H9 (cell line): ENCODE data around the gene DPF3. TPM values are rescaled to one million over a fixed set of nuclear protein-coding genes. Genes with fewer than 3 reads are reported as not detected.

Experiments
- DNase-seq: peaks from one replicate; pipeline ENCODE4 v3.0.0-alpha.2; 2017
- H2AFZ ChIP-seq: one replicate; pipeline ENCODE4 v1.6.1; 2013; ENCODE audit warnings: mild to moderate bottlenecking, low read length, control low read depth, moderate library complexity
- H2AK5ac ChIP-seq: 2 replicates; pipeline ENCODE4 v1.6.1; 2013; ENCODE audit warnings: low read length, control low read depth, mixed read lengths; ENCODE audit not compliant: insufficient read length
- H2BK120ac ChIP-seq: one replicate; pipeline ENCODE4 v1.6.1; 2013; ENCODE audit warnings: low read depth, mild to moderate bottlenecking, low read length, control low read depth, inconsistent platforms; ENCODE audit not compliant: poor library complexity, severe bottlenecking
- H2BK12ac ChIP-seq: 2 replicates; pipeline ENCODE4 v1.6.1; 2013; ENCODE audit warnings: low read length, control low read depth, mixed read lengths, low read depth; ENCODE audit not compliant: insufficient read length
- H2BK15ac ChIP-seq: 2 replicates; pipeline ENCODE4 v1.6.1; 2013; ENCODE audit warnings: low read depth, low read length, control low read depth
- H2BK20ac ChIP-seq: one replicate; pipeline ENCODE4 v1.6.1; 2013; ENCODE audit warnings: low read depth, mild to moderate bottlenecking, low read length, control low read depth, inconsistent platforms; ENCODE audit not compliant: poor library complexity, severe bottlenecking
- H2BK5ac ChIP-seq: 2 replicates; pipeline ENCODE4 v1.6.1; 2013; ENCODE audit warnings: low read length, control low read depth, mixed read lengths; ENCODE audit not compliant: insufficient read length
- H3K14ac ChIP-seq: 2 replicates; pipeline ENCODE4 v1.6.1; 2013; ENCODE audit warnings: low read length, control low read depth; ENCODE audit not compliant: insufficient read depth
- H3K18ac ChIP-seq: 2 replicates; pipeline ENCODE4 v1.6.1; 2013; ENCODE audit warnings: low read depth, mild to moderate bottlenecking, mixed read lengths, low read length, control low read depth; ENCODE audit not compliant: insufficient read length
- H3K23ac ChIP-seq: 2 replicates; pipeline ENCODE4 v1.6.1; 2013; ENCODE audit warnings: low read length, control low read depth, mixed read lengths, low read depth; ENCODE audit not compliant: insufficient read length
- H3K23me2 ChIP-seq: 2 replicates; pipeline ENCODE4 v1.6.1; 2013; ENCODE audit warnings: low read depth, mild to moderate bottlenecking, mixed read lengths, low read length, control low read depth; ENCODE audit not compliant: insufficient read length, poor library complexity, severe bottlenecking
- H3K27ac ChIP-seq: 2 replicates; pipeline ENCODE4 v1.5.1; 2013; ENCODE audit warnings: low read length, control low read depth, mixed read lengths, low read depth; ENCODE audit not compliant: insufficient read length
- H3K27me3 ChIP-seq: 2 replicates; pipeline ENCODE4 v1.6.1; 2013; ENCODE audit warnings: low read length, control low read depth, inconsistent platforms; ENCODE audit not compliant: insufficient read depth
- H3K4ac ChIP-seq: 2 replicates; pipeline ENCODE4 v1.6.1; 2013; ENCODE audit warnings: low read depth, mild to moderate bottlenecking, control low read depth, inconsistent platforms, low read length, moderate library complexity
- H3K4me1 ChIP-seq: 2 replicates; pipeline ENCODE4 v1.6.1; 2013; ENCODE audit warnings: low read length, control low read depth, inconsistent platforms; ENCODE audit not compliant: insufficient read depth
- H3K4me2 ChIP-seq: 2 replicates; pipeline ENCODE4 v1.6.1; 2013; ENCODE audit warnings: low read length, control low read depth, mixed read lengths; ENCODE audit not compliant: insufficient read length, insufficient read depth
- H3K56ac ChIP-seq: 2 replicates; pipeline ENCODE4 v1.6.1; 2013; ENCODE audit warnings: low read depth, mild to moderate bottlenecking, mixed read lengths, low read length, control low read depth; ENCODE audit not compliant: insufficient read length
- H3K79me1 ChIP-seq: 2 replicates; pipeline ENCODE4 v1.6.1; 2013; ENCODE audit warnings: low read depth, mild to moderate bottlenecking, moderate library complexity, low read length, control low read depth, inconsistent platforms; ENCODE audit not compliant: insufficient read depth, poor library complexity, severe bottlenecking
- H3K79me2 ChIP-seq: 2 replicates; pipeline ENCODE4 v1.6.1; 2013; ENCODE audit warnings: low read length, control low read depth, inconsistent platforms; ENCODE audit not compliant: insufficient read depth
- H3K9ac ChIP-seq: 2 replicates; pipeline ENCODE4 v1.6.1; 2013; ENCODE audit warnings: low read length, control low read depth, mixed read lengths; ENCODE audit not compliant: insufficient read length; ENCODE audit errors: extremely low read depth
- H3K9me3 ChIP-seq: one replicate; pipeline ENCODE4 v1.6.1; 2013; ENCODE audit warnings: low read depth, low read length, inconsistent platforms; ENCODE audit not compliant: control insufficient read depth
- H3T11ph ChIP-seq: one replicate; pipeline ENCODE4 v1.6.1; 2013; ENCODE audit warnings: mild to moderate bottlenecking, low read length, control low read depth, inconsistent platforms
- H4K20me1 ChIP-seq: one replicate; pipeline ENCODE4 v1.6.1; 2013; ENCODE audit not compliant: control insufficient read depth, insufficient read length, insufficient read depth
- H4K5ac ChIP-seq: 2 replicates; pipeline ENCODE4 v1.6.1; 2013; ENCODE audit warnings: low read depth, mild to moderate bottlenecking, mixed read lengths, low read length, control low read depth; ENCODE audit not compliant: insufficient read length
- H4K8ac ChIP-seq: replicated peaks from 2 replicates; pipeline ENCODE4 v1.6.1; 2013; ENCODE audit warnings: low read length, control low read depth, mixed read lengths, low read depth; ENCODE audit not compliant: insufficient read length
- H4K91ac ChIP-seq: 2 replicates; pipeline ENCODE4 v1.6.1; 2013; ENCODE audit warnings: low read depth, mild to moderate bottlenecking, moderate library complexity, mixed read lengths, low read length, control low read depth; ENCODE audit not compliant: insufficient read length
- H3K27ac Mint-ChIP-seq, 3 experiments: 2 replicates in 2 of 3; 3 replicates in 1 of 3; pipeline ENCODE4 v1.8.0; 2020 to 2021; ENCODE audit warnings: mixed read lengths in 3 of 3, mild to moderate bottlenecking in 1 of 3, moderate library complexity in 1 of 3
- H3K27me3 Mint-ChIP-seq: 2 replicates; pipeline ENCODE4 v1.8.0; 2021; ENCODE audit warnings: low read depth, mild to moderate bottlenecking, moderate library complexity, mixed read lengths
- H3K36me3 Mint-ChIP-seq, 3 experiments: 2 replicates in 2 of 3; 3 replicates in 1 of 3; pipeline ENCODE4 v1.8.0; 2020 to 2021; ENCODE audit warnings: low read depth in 3 of 3, mixed read lengths in 3 of 3; ENCODE audit not compliant: insufficient read depth in 1 of 3
- H3K4me1 Mint-ChIP-seq, 2 experiments: 2 replicates each; pipeline ENCODE4 v1.8.0; 2020; ENCODE audit warnings: mixed read lengths in 2 of 2
- H3K4me3 Mint-ChIP-seq, 2 experiments: 2 replicates in 1 of 2; 3 replicates in 1 of 2; pipeline ENCODE4 v1.8.0; 2020 to 2021; ENCODE audit warnings: mild to moderate bottlenecking in 2 of 2, mixed read lengths in 2 of 2, moderate library complexity in 1 of 2
- H3K9me3 Mint-ChIP-seq, 2 experiments: 2 replicates in 1 of 2; 3 replicates in 1 of 2; pipeline ENCODE4 v1.8.0; 2020; ENCODE audit warnings: mild to moderate bottlenecking in 2 of 2, mixed read lengths in 2 of 2, moderate library complexity in 1 of 2
- CTCF ChIP-seq: fragments of 200-600 bp; sonication (generic); conservative IDR thresholded peaks from 3 replicates; pipeline ENCODE4 v1.8.0; 2021; ENCODE audit warnings: antibody characterized with exemption, mild to moderate bottlenecking
- WGBS: extraction: QIAGEN DNeasy Blood & Tissue Kit; methylation state at CpG from one replicate; pipeline ENCODE4 v1.1.7; 2013; ENCODE audit warnings: missing lambda C conversion rate, low lambda C conversion rate, mixed read lengths; ENCODE audit not compliant: insufficient read length; ENCODE audit errors: extremely low coverage; 5-methylcytosine and 5-hydroxymethylcytosine counted together
- total RNA-seq: library from RNA; stranded (reverse); gene quantifications from 2 replicates; pipeline ENCODE4 v1.2.1, GENCODE V29; 2021

Gene DPF3
- total RNA-seq, 1 experiment from 2014 or later = not detected

GRCh38 chr14:72902801-72903530, 9.1 kb upstream of the DPF3 start:
- no peak overlapping the region for H2BK12ac ChIP-seq
- no peak overlapping the region for H3T11ph ChIP-seq
- H4K20me1 ChIP-seq = no peaks in the 10 kb centered on the region
- H4K8ac ChIP-seq = no peak overlapping the region
- H3K27me3 ChIP-seq = no peaks in the 10 kb centered on the region
- H2BK20ac ChIP-seq = no peak overlapping the region
- peaks cover 39% of the 10 kb centered on the region for H3K27me3 Mint-ChIP-seq
- no peaks in the 10 kb centered on the region for H3K23me2 ChIP-seq
- H3K23ac ChIP-seq = no peak overlapping the region
- no peak for DNase-seq
- H3K79me2 ChIP-seq = no peaks in the 10 kb centered on the region
- no peak overlapping the region for H3K56ac ChIP-seq
- no peak overlapping the region for H3K14ac ChIP-seq
- H3K79me1 ChIP-seq = no peaks in the 10 kb centered on the region
- H3K4me1 ChIP-seq = no peaks in the 10 kb centered on the region
- no peak overlapping the region for H2AFZ ChIP-seq
- no peak overlapping the region for H3K9ac ChIP-seq
- no peak for TF ChIP-seq CTCF
- no peak overlapping the region for H2BK5ac ChIP-seq
- no peak overlapping the region for H2BK120ac ChIP-seq
- H4K91ac ChIP-seq = no peak overlapping the region
- no peaks in the 10 kb centered on the region for H3K36me3 Mint-ChIP-seq
- no peak overlapping the region for H4K5ac ChIP-seq
- H3K4ac ChIP-seq = no peak overlapping the region
- H3K27ac ChIP-seq = no peak overlapping the region
- H3K18ac ChIP-seq = no peak overlapping the region
- H2AK5ac ChIP-seq = no peak overlapping the region
- no peak overlapping the region for H2BK15ac ChIP-seq
- peaks cover 18% of the 10 kb centered on the region in 2 experiments for H3K4me1 Mint-ChIP-seq
- H3K27ac Mint-ChIP-seq = no peak overlapping the region
- no peak overlapping the region for H3K4me2 ChIP-seq
- H3K9me3 ChIP-seq = no peaks in the 10 kb centered on the region
- H3K4me3 Mint-ChIP-seq = no peak overlapping the region
- no peaks in the 10 kb centered on the region for H3K9me3 Mint-ChIP-seq
- WGBS = no CpG with 5 or more reads among the region's 5 CpGs
